ENCODE results near the gene RSL24D1.

The RSL24D1 gene

GRCh38 chr15:55196458-55197361 is at the start of gene RSL24D1:
Gene RSL24D1 (minus strand): TSS chr15:55196941. CDS start chr15:55196890, 51 bp downstream.
- peak; percentile 99 for DNase-seq

- no peak for DNase-seq
These were observed 48.3 kb upstream of the RSL24D1 start for GRCh38 chr15:55245059-55245458.

DNA sequence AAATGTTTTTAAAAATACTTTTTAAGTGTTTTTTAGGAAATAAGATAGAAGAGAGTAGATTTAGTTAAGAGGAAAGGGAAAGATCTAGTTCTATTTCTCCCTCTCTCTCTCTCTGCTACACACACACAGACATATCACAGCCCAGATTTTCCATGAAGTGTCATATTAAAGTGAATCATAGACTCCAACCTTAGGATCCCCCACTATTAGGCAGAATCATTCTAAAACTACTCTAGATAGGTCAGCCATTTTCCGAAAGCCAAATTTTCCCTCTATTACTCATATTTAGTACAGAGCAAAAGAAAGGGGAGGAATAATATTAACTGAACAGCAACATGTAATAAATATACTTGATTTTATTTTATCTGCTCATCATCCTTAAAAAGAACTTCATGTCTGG is 45.1 kb upstream of the RSL24D1 start:
- no peak for DNase-seq

GRCh38 chr15:55241186-55241585 is 44.4 kb upstream of the RSL24D1 start:
- DNase-seq: peak; percentile 27

DNA sequence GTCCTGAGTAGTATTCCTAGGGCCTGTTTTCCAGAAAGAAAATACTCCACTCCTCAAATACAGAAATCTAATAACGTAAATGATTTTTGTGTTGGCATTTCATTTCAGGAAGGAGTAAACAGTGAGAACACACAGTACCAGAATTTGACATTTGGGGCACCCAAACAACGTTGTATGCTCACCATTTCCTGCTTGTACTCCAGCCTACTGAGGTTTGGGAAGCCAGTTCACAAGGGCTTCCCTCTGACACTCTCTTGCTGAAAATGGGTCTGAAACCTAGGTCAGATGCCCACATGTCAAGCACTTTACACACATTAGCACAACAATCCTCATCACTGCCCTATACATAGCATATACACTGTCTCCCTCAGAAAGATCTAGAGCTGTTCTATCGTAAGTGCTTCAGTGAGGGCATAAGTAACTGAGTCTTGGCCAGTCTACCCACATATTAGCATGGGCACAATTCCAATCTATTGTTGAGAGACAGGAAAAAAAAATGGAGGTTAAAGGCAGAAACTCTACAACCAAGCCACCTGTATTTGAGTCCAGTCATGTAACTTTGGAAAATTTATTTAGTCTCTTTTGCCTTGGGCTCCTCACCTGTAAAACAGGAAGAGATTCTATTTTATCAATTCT is 43.5 kb upstream of the RSL24D1 start:
- no peak for DNase-seq

GRCh38 chr15:55239440-55240124 is 42.8 kb upstream of the RSL24D1 start:
- peak; percentile 59 for DNase-seq

GRCh38 chr15:55238877-55239276 is 42.1 kb upstream of the RSL24D1 start:
- DNase-seq: no peak

DNA sequence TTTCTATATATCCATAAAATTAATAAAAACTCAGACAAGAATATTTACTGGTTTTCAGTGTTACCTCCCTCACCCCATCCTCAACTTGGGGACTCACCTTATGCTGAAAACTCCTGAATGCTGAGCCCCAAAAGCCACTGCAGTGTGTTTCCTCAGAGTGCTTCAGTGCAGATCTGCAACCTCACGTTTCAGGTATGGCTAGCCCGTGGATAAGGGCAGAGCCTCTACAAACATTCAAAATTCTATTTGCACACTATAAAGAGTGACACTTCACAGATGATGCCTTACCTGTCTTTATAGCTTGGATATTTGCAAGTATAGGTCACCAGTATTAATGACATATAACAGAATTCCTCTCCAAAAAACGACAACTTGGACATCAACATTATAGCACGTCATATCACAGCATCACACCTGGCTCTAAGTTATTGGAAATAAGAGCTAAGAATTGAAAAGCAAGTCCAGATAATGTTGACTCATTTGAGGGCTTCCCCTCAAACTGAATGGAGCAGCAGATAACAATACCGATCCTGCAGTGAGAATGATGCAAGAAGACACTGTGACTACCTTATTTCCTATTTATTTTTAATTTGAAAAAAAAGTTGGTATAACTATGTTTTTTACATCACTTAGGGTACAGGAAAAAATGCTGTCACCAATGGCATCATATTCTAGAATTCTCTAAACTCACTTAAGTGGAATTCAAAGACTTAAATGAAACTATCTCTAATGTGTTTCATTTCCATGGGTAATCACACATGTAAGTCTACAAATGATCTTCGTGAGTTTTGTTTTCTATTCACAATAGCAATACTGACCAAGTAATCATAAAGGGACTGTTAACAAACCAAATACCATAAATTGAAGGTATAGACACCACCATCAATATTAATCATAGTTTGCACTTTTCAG is 40.7 kb upstream of the RSL24D1 start:
- DNase-seq: peak; percentile 78

GRCh38 chr15:55235546-55236036 is 38.9 kb upstream of the RSL24D1 start:
- DNase-seq: peak; percentile 27

GRCh38 chr15:55234800-55235104 is 38.0 kb upstream of the RSL24D1 start:
- DNase-seq: no peak

DNA sequence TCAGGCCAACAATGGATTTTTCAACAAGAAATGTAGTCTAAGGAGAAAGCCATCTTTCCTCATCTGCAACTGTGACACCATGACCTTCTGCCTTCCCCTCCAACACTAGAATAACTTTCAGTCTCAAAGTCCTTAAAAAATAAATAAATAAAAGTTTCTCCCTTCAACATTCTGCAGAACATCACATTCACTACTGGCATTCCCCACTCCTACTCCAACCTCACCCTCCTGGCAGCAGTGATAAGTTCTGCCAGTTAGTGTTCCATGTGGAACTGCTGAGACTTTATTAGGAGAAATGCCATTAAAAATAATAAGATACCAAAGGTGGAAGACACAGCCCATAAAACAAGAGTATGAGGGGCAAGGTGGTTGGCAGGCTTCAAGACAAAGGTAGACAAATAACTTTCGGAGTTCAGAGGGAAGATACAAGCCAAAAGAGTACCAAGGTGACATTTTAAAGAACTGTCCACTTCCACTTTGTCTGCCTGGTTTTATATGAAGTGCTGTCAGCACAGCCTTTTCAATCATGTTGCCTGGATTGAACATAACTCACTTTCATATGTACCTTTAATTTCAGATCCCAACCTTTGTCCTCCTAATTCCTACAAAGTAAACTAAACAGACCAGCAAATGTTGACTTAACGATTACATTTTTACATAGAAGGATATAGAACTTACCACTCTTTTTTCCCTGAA is 37.5 kb upstream of the RSL24D1 start:
- no peak for DNase-seq

- no peak for DNase-seq
These were observed 34.7 kb upstream of the RSL24D1 start for GRCh38 chr15:55231455-55231854.

GRCh38 chr15:55230953-55231352 is 34.2 kb upstream of the RSL24D1 start:
- no peak for DNase-seq

GRCh38 chr15:55230051-55230670 is 33.4 kb upstream of the RSL24D1 start:
- no peak for DNase-seq

DNA sequence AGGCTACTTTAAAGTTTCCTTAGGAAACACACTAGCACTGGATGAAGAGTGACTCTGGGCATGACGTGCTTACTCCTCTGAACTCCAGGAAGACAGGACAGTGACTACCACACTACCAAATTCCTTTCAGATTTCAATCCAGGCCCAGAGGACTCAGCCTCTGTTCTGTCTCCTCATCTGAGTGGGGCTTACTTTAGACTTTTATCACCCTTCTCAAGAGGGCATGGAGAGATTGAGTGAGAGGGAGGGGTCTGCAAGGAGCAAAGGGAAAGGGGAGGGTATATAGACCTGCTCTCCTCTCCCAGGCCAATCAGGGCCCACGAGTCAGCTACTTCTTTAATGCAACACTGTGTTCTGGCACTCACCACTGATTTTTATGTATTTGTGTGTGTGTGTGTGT is 29.4 kb upstream of the RSL24D1 start:
- DNase-seq: no peak

DNA sequence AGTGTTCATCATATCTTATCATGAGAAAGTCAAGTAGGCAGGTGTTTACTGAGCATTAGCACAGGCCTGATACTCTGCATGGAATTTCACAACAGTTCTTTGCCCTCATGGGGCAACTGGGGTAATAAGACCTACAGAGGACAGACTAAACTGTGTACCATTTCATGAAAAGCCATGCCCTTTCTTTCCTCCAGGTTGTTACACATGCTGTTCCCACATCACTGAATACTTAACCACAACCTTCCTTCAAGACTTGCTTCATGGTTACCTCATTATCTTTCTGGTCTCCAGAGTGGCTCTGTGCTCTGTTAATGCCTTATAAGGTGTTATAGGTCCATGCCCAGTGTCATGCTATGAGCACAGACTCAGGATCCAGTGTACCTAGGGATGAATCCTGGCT is 28.2 kb upstream of the RSL24D1 start:
- peak; percentile 9 for DNase-seq

DNA sequence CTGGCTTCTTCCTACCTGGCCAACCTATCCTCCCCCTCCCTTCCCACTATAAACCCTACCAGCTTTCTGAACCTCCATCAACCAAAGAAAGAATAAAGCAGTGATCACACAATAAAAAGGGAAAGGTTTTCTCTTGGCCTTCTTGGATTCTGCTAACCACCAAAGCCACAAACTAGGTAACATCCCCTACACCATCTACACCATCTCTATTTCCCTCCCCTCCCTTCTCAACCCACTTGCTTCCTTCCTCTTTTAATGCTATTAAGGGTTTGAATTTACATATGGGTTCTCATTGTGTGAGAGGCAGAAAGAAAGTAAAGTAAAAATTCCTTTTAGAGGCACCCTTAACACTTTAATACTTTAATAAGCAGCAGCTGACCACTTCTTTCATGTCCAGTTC is 25.8 kb upstream of the RSL24D1 start:
- no peak for DNase-seq

GRCh38 chr15:55221090-55222011 is 24.6 kb upstream of the RSL24D1 start:
- DNase-seq: peak; percentile 35

- no peak for DNase-seq
These were observed 23.9 kb upstream of the RSL24D1 start for GRCh38 chr15:55220606-55221005.

- DNase-seq: no peak
These were observed 21.3 kb upstream of the RSL24D1 start for GRCh38 chr15:55218056-55218455.
